ENCODE measurements around the gene CD47.

Gene CD47

GRCh38 chr3:108008931-108009639 lies 81.7 kb downstream of the CD47 start:
- no peak for DNase-seq

DNA sequence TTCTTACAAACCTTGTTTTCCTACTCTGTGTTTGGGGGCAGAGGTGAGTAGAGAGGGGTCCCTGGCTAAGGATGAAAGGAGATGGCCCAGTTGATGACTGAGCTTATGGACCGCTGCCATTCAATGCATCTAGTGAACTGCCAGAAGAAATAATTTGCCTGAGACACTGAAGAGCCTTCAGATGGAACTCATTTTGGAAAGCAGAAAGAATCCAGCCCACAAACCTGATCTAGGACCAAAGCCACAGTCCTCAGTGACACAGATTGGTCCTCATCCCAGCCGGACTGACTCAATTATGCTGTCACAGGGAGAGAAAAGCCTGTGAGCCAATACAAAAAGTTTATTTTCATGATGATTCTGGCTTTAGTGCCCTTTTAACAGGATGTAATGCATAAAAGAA lies 82.7 kb downstream of the CD47 start:
- DNase-seq, result no peak

DNA sequence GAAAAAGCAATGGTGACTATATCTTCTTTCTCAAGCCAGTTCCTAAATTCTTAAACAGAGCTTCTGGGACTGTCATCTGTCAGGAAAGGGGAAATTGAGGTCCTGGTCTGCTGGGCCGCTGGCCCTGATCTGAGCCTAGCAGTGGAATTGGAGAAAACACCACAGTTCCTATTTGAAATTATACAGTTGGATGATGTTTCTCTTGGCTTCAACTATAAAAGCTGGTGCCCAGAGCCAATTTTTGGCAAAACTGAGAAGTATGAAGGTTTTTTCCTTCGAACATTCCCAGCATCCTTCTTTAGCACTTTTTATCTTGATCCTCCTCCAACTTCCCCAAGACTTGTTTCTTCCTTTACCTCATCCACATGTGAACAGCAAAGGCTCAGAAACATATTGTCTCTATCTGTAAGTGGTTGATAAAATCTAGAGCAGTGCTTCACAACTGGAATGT lies 83.9 kb downstream of the CD47 start:
- DNase-seq, result no peak

- peak; percentile 97 for DNase-seq
Observed at GRCh38 chr3:108006077-108006771, 84.6 kb downstream of the CD47 start.

DNA sequence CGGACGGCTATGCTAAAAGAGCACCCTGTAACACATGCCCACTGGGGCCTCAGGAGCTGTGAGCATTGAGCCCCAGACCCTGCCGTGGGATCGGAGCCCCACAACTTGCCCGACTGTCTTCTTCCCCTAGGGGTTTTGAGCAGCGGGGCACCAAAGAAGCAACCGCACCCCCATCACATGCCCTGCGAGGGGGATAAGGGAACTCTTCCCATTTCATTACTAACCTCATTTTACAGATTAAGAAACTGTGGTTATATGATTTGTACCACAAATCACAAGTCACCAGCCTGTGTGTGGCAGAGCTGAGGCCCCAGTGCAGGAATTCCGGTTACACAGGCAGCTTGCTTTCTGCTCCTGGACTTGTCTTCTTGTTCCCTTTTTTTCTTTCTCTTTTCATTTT lies 86.2 kb downstream of the CD47 start:
- no peak for DNase-seq

GRCh38 chr3:108001457-108001856 lies 89.4 kb downstream of the CD47 start:
- no peak for DNase-seq

GRCh38 chr3:107999215-107999775 lies 91.5 kb downstream of the CD47 start:
- no peak for DNase-seq

DNA sequence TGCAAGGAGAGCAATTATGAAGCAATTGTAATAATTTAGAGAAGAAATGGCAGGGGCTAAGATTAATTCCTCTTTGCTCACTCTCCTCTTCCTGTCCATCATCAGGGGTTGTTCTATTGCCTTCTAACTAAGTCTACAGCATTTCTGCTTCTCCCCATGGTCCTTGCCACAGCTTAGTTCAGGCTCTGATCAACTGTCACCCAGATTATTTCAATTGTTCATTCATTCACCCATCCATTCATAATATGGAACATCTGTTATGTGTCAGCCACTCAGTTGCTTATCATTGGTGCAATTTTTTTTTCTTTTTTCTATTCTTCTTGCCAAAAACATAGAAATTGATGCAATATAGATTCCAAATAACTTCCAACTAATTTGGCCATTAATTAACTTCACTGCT lies 93.2 kb downstream of the CD47 start:
- DNase-seq, result no peak

- DNase-seq, result no peak
Observed at GRCh38 chr3:107995823-107996222, 95.0 kb downstream of the CD47 start.

- no peak for DNase-seq
Observed at GRCh38 chr3:107994956-107995715, 95.7 kb downstream of the CD47 start.

DNA sequence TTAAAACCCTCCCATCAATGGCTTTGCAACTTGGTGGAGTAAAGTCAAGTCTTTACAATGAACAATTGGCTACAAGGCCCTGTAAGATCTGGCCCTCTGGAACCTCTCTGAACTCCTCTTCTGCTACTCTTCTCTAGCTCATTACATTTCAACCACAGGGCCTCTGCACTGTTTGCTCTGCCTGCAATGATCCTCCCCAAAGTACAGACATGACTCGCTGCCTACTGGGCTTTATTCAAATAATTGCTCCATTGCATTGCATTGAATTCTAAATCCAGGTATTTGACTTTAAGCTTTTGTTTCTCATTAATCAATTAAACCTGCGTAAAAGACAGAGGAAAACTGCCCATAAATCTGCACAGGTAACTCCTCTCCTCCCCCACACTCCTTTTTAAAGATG lies 96.7 kb downstream of the CD47 start:
- DNase-seq, result no peak

GRCh38 chr3:107993771-107994170 lies 97.1 kb downstream of the CD47 start:
- DNase-seq, result no peak
